Measurements from ENCODE around the gene SELENOV.

SELENOV gene

GRCh38 chr19:39514840-39515550 is at the start of gene SELENOV:
Gene SELENOV (plus strand): TSS chr19:39515139. CDS start chr19:39515213, 74 bp downstream.
- H3K27ac ChIP-seq: no peak within 1 kb of the TSS
- TF ChIP-seq CTCF (conservative IDR thresholded peaks at IDR 0.05): no peak
- no peak for TF ChIP-seq ZFX (IDR thresholded peaks at IDR 0.05)

- H3K27ac ChIP-seq: no peak overlapping the region
- TF ChIP-seq ZFX (IDR thresholded peaks at IDR 0.05) (no peak), CTCF (conservative IDR thresholded peaks at IDR 0.05) (no peak)
Measured at GRCh38 chr19:39465956-39466747, 48.8 kb upstream of the SELENOV start.

GRCh38 chr19:39467941-39468340 is 47.0 kb upstream of the SELENOV start:
- H3K27ac ChIP-seq: no peak overlapping the region
- TF ChIP-seq CTCF (conservative IDR thresholded peaks at IDR 0.05): no peak

GRCh38 chr19:39469036-39469435 is 45.9 kb upstream of the SELENOV start:
- H3K27ac ChIP-seq: no peak overlapping the region
- TF ChIP-seq CTCF (conservative IDR thresholded peaks at IDR 0.05) (no peak), ZFX (IDR thresholded peaks at IDR 0.05) (no peak)

GRCh38 chr19:39469567-39469966 is 45.4 kb upstream of the SELENOV start:
- no peak for TF ChIP-seq ZFX (IDR thresholded peaks at IDR 0.05)
- TF ChIP-seq CTCF (conservative IDR thresholded peaks at IDR 0.05): no peak
- no peak overlapping the region for H3K27ac ChIP-seq

GRCh38 chr19:39470724-39471339 is 44.1 kb upstream of the SELENOV start:
- no peak for TF ChIP-seq ZFX (IDR thresholded peaks at IDR 0.05)
- TF ChIP-seq CTCF (conservative IDR thresholded peaks at IDR 0.05): no peak
- no peak overlapping the region for H3K27ac ChIP-seq

All from C4-2B (cell line).